ENCODE results near the gene TMPRSS11D. TPM values are rescaled to one million over a fixed set of nuclear protein-coding genes. Genes with fewer than 3 reads are reported as not detected.

Gene TMPRSS11D, protein sequence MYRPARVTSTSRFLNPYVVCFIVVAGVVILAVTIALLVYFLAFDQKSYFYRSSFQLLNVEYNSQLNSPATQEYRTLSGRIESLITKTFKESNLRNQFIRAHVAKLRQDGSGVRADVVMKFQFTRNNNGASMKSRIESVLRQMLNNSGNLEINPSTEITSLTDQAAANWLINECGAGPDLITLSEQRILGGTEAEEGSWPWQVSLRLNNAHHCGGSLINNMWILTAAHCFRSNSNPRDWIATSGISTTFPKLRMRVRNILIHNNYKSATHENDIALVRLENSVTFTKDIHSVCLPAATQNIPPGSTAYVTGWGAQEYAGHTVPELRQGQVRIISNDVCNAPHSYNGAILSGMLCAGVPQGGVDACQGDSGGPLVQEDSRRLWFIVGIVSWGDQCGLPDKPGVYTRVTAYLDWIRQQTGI
- not detected in 2 replicates for total RNA-seq

DNA sequence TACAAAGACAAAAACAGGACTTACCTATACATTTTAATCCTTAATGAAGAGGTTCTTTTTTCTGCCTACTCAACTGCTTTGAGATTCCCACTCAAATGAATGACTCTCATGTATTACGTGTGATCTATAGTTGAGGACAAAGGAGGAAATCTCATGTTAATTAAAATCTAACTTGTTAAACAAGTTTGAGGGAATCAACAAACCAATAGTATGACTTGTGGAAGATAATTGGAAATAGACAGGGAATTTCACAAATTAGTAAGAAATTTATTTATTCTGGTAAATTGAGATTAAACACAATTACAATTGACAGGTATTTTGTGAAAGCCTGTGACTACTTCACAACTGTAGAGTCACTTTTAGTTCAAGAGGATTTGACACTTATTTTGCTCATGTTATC, at the start of gene TMPRSS11D:
Gene TMPRSS11D, minus strand, starts transcription at position 101 of the 400 bp plus-strand sequence. Its CDS starts 69 bp downstream, at position 32.

Other genes with a start within 250 kb of the TMPRSS11D start
- gene UBA6, start 182.8 kb downstream of the TMPRSS11D start, total RNA-seq: 86.3 and 104 TPM in 2 replicates
- not detected in 2 replicates for gene GNRHR, start 129.6 kb downstream of the TMPRSS11D start, total RNA-seq
- not detected in 2 replicates for gene TMPRSS11A, start 79.5 kb upstream of the TMPRSS11D start, total RNA-seq
- not detected in 2 replicates for gene TMPRSS11F, start 245.9 kb upstream of the TMPRSS11D start, total RNA-seq